ENCODE data around the gene EXOC3L4.

Gene EXOC3L4

GRCh38 chr14:103081951-103082350 is 12.6 kb upstream of the EXOC3L4 start:
- DNase-seq: no peak
- H3K36me3 ChIP-seq: no peaks in the 10 kb centered on the region
- H3K27me3 ChIP-seq (ENCODE audit: insufficient read depth, low read depth, severe bottlenecking): no peaks in the 10 kb centered on the region
- no peak for TF ChIP-seq CTCF (IDR thresholded peaks at IDR 0.05; ENCODE audit: low read depth, low read length)
- no peak overlapping the region for H3K4me3 ChIP-seq (ENCODE audit: low read depth, low read length)
- H3K27ac ChIP-seq: no peak overlapping the region
- H3K9me3 ChIP-seq (ENCODE audit: severe bottlenecking): no peaks in the 10 kb centered on the region

GRCh38 chr14:103084021-103084919 is 10.3 kb upstream of the EXOC3L4 start, which contains the start of gene LBHD2:
Gene LBHD2, plus strand, starts transcription at chr14:103084210. Its CDS starts 1,803 bp downstream, at chr14:103086013.
- no peak for TF ChIP-seq CTCF (IDR thresholded peaks at IDR 0.05; ENCODE audit: low read depth, low read length)
- H3K36me3 ChIP-seq: no peaks in the 10 kb centered on the region
- no peaks in the 10 kb centered on the region for H3K27me3 ChIP-seq (ENCODE audit: insufficient read depth, low read depth, severe bottlenecking)
- H3K9me3 ChIP-seq (ENCODE audit: severe bottlenecking): no peaks in the 10 kb centered on the region
- no peak within 1 kb of the TSS for H3K4me3 ChIP-seq (ENCODE audit: low read depth, low read length)
- DNase-seq: no peak
- no peak within 1 kb of the TSS for H3K27ac ChIP-seq

GRCh38 chr14:103085106-103086091 is 9.1 kb upstream of the EXOC3L4 start:
- Histone ChIP-seq H3K9me3 (ENCODE audit: severe bottlenecking) (no peaks in the 10 kb centered on the region), H3K4me3 (ENCODE audit: low read depth, low read length) (no peak overlapping the region), H3K27ac (no peak overlapping the region), H3K27me3 (ENCODE audit: insufficient read depth, low read depth, severe bottlenecking) (no peaks in the 10 kb centered on the region), H3K36me3 (no peaks in the 10 kb centered on the region)
- no peak for TF ChIP-seq CTCF (IDR thresholded peaks at IDR 0.05; ENCODE audit: low read depth, low read length)
- no peak for DNase-seq

- no peaks in the 10 kb centered on the region for H3K9me3 ChIP-seq (ENCODE audit: severe bottlenecking)
- no peaks in the 10 kb centered on the region for H3K36me3 ChIP-seq
- H3K27ac ChIP-seq: no peak overlapping the region
- no peak for DNase-seq
- TF ChIP-seq CTCF (IDR thresholded peaks at IDR 0.05; ENCODE audit: low read depth, low read length): no peak
- no peaks in the 10 kb centered on the region for H3K27me3 ChIP-seq (ENCODE audit: insufficient read depth, low read depth, severe bottlenecking)
- no peak overlapping the region for H3K4me3 ChIP-seq (ENCODE audit: low read depth, low read length)
Observed at GRCh38 chr14:103086771-103087342, 7.7 kb upstream of the EXOC3L4 start.

GRCh38 chr14:103087343-103087835 is 7.1 kb upstream of the EXOC3L4 start:
- Histone ChIP-seq H3K4me3 (ENCODE audit: low read depth, low read length) (no peak overlapping the region), H3K9me3 (ENCODE audit: severe bottlenecking) (no peaks in the 10 kb centered on the region), H3K27me3 (ENCODE audit: insufficient read depth, low read depth, severe bottlenecking) (no peaks in the 10 kb centered on the region), H3K27ac (no peak overlapping the region), H3K36me3 (no peaks in the 10 kb centered on the region)
- TF ChIP-seq CTCF (IDR thresholded peaks at IDR 0.05; ENCODE audit: low read depth, low read length): no peak
- no peak for DNase-seq

All from WERI-Rb-1 (cell line).